Transverse colon (tissue), 4 donors: ENCODE results near the gene BMAL1.

ENCODE experiments used
- CTCF ChIP-seq, 5 experiments: fragments of 200-600 bp in 3 of 5; fragments of 450-650 bp in 2 of 5; sonication (generic) in 3 of 5; IDR thresholded peaks; 1 replicate in 2 of 5; 2 replicates in 3 of 5; pipeline ENCODE4 v1.5.1; 2016 to 2017; ENCODE audit warnings: antibody characterized with exemption in 5 of 5, inconsistent platforms in 3 of 5, mild to moderate bottlenecking in 2 of 5, moderate library complexity in 1 of 5
- EP300 ChIP-seq: sonication (generic); formaldehyde crosslinking; IDR thresholded peaks from one replicate; pipeline ENCODE4 v1.6.1; 2017; ENCODE audit warnings: antibody characterized with exemption, low read depth
- POLR2A ChIP-seq: fragments of 450-650 bp; IDR thresholded peaks from one replicate; pipeline ENCODE4 v1.6.1; 2016; ENCODE audit warnings: antibody characterized with exemption, mild to moderate bottlenecking, moderate library complexity
- POLR2AphosphoS5 ChIP-seq, 3 donors: sonication (generic); formaldehyde crosslinking; IDR thresholded peaks; one replicate each; pipeline ENCODE4 v1.6.1; 2016; ENCODE audit warnings: antibody characterized with exemption in 3 of 3

GRCh38 chr11:13291800-13292199, 14.2 kb downstream of the BMAL1 start:
- no peak for TF ChIP-seq CTCF (IDR thresholded peaks at IDR 0.05)
- no peak for TF ChIP-seq POLR2AphosphoS5 (IDR thresholded peaks at IDR 0.05)
- no peak for TF ChIP-seq POLR2A
- TF ChIP-seq EP300 = no peak
